Muscle layer of colon (tissue), 2 donors: ENCODE measurements around the gene TRIM65.

Source experiments
- H3K27ac ChIP-seq: one replicate; pipeline ENCODE4 v1.7.0; 2013; ENCODE audit warnings: low read depth, mild to moderate bottlenecking, low read length, moderate library complexity
- H3K27me3 ChIP-seq, 2 donors: one replicate each; pipeline ENCODE4 v1.7.0; 2013; ENCODE audit warnings: low read length in 2 of 2, mild to moderate bottlenecking in 2 of 2; ENCODE audit not compliant: insufficient read depth in 2 of 2, control insufficient read depth in 1 of 2
- H3K36me3 ChIP-seq: one replicate; pipeline ENCODE4 v1.7.0; 2013; ENCODE audit warnings: mild to moderate bottlenecking, low read length; ENCODE audit not compliant: insufficient read depth
- H3K4me1 ChIP-seq: one replicate; pipeline ENCODE4 v1.7.0; 2013; ENCODE audit warnings: mild to moderate bottlenecking, low read length; ENCODE audit not compliant: insufficient read depth
- H3K4me3 ChIP-seq, 2 donors: one replicate each; pipeline ENCODE4 v1.7.0; 2013; ENCODE audit warnings: low read length in 2 of 2, low read depth in 1 of 2, mild to moderate bottlenecking in 1 of 2, moderate library complexity in 1 of 2
- H3K9ac ChIP-seq: one replicate; pipeline ENCODE4 v1.7.0; 2013; ENCODE audit warnings: low read length
- H3K9me3 ChIP-seq: one replicate; pipeline ENCODE4 v1.7.0; 2013; ENCODE audit warnings: mild to moderate bottlenecking, low read length
- donor health status: abdominal sarcoma.
- donor health status: Adenocarcinoma of cecum.

TRIM65 gene, protein sequence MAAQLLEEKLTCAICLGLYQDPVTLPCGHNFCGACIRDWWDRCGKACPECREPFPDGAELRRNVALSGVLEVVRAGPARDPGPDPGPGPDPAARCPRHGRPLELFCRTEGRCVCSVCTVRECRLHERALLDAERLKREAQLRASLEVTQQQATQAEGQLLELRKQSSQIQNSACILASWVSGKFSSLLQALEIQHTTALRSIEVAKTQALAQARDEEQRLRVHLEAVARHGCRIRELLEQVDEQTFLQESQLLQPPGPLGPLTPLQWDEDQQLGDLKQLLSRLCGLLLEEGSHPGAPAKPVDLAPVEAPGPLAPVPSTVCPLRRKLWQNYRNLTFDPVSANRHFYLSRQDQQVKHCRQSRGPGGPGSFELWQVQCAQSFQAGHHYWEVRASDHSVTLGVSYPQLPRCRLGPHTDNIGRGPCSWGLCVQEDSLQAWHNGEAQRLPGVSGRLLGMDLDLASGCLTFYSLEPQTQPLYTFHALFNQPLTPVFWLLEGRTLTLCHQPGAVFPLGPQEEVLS

GRCh38 chr17:75896415-75897159 lies at the start of gene TRIM65:
Gene TRIM65 (minus strand): TSS chr17:75896951. CDS start chr17:75896937, 14 bp downstream.
- Histone ChIP-seq H3K36me3 (peaks cover 35% of the 10 kb centered on the region), H3K9me3 (no peaks in the 10 kb centered on the region), H3K4me3 (peak within 1 kb of the TSS; percentile 68 to 81), H3K27ac (peak within 1 kb of the TSS; percentile 88), H3K27me3 (no peaks in the 10 kb centered on the region), H3K4me1 (peaks cover 31% of the 10 kb centered on the region), H3K9ac (peak within 1 kb of the TSS; percentile 51)

DNA sequence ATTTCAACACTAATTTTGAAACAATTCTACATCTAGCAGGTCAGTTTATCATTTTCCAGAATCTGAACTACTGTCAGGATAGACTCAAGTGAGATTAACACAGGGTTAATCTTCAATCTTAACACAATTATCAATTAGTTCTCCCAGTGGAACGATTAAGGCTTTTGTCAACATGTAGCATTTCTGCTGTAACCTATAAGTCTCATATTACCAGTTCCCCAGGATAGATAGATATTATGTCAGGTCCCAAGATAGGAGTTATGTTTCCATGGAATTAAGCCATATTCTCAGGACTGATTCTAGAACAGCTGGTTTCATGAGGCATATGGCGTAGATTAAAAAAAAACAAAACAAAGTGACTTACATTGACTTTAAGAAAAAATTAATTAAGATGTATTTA lies 48.5 kb upstream of the TRIM65 start:
- Histone ChIP-seq H3K27ac (no peak overlapping the region), H3K9me3 (no peaks in the 10 kb centered on the region), H3K4me1 (peaks cover 3% of the 10 kb centered on the region), H3K4me3 (no peak overlapping the region), H3K27me3 (no peaks in the 10 kb centered on the region), H3K9ac (no peak overlapping the region), H3K36me3 (peaks cover 28% of the 10 kb centered on the region)

DNA sequence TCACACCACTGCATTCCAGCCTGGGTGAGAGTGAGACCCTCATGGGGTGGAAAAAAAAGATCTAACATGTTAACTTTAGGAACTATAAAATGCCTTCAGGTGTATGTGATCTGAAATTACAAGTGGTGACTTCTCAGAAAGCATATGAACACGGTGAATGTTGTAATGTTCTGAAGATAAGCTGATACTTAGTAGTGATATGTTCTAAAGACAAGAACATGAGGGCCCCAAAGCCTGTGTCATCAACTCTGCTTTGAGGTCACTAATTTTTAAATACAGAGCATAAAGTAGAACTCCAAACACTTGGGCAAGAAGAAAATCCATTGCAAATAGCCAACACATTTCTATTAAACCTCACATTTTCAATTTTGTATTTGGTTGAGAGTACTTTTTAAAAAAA lies 46.7 kb upstream of the TRIM65 start:
- no peak overlapping the region for H3K27ac ChIP-seq
- peaks cover 17% of the 10 kb centered on the region for H3K36me3 ChIP-seq
- no peak overlapping the region for H3K9ac ChIP-seq
- no peaks in the 10 kb centered on the region for H3K27me3 ChIP-seq
- no peaks in the 10 kb centered on the region for H3K9me3 ChIP-seq
- no peak overlapping the region for H3K4me3 ChIP-seq
- peaks cover 6% of the 10 kb centered on the region for H3K4me1 ChIP-seq

GRCh38 chr17:75942473-75942872 lies 45.7 kb upstream of the TRIM65 start:
- Histone ChIP-seq H3K9me3 (no peaks in the 10 kb centered on the region), H3K9ac (no peak overlapping the region), H3K4me3 (no peak overlapping the region), H3K4me1 (peaks cover 6% of the 10 kb centered on the region), H3K27me3 (no peaks in the 10 kb centered on the region), H3K36me3 (peaks cover 10% of the 10 kb centered on the region), H3K27ac (no peak overlapping the region)

DNA sequence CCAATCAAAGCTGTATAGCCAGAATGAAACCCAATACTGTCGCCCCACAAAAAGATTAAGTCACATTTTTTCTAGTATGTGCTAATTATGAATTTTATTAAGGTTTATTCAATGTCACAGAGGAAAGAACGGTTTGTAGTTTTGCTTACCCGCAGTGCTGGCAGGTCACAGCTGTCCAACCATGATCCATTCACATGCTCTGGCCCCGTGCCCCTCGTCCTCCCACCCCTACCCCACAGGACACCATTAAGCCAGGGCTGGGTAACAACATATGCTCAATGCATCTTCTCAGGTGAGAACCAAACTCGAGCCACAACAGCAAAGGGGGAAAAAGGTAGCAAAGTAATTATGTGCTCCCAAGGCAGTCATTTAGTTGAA lies 44.7 kb upstream of the TRIM65 start:
- Histone ChIP-seq H3K9me3 (no peaks in the 10 kb centered on the region), H3K4me3 (peak overlapping the region in 1 of 2 donors; percentile 38), H3K27me3 (no peaks in the 10 kb centered on the region), H3K36me3 (peaks cover 8% of the 10 kb centered on the region), H3K27ac (peak overlapping the region; percentile 53), H3K9ac (no peak overlapping the region), H3K4me1 (peaks cover 6% of the 10 kb centered on the region)

DNA sequence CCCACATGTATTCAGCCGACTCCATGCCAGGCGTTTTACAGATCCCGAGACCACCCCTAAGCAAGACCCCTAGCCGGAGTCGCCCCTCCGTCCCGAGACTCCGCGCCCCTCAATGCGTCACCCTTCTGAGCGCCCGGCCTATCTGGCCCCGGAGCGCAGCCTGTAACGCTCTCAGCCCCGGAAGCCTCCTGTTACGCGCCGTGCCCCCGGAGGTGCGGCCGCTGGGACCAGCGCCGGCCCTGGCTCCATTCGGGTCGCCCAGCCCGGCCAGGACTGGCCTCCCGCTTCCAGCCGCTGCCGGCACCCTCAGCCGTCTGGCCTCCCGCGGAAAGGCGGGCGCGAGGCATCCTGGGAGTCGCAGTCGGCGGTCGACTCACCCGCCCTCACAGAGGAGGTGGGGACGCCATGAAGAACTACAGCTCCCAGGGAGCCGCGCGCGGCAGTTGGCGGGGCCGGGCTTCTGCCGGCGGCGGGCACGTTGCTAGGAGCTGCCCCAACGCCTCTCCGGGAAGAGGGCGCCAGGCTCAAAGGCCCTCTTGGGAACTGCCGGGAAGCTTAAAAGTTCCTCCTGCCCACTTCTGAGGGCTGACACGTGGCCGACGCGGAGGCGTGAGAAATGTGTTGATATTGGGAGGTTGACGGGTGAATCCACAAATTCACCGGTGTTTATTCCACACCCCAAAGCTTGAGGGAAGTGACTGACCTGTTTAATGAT lies 44.1 kb upstream of the TRIM65 start, which contains the start of gene FBF1:
TSS of gene FBF1 (minus strand) at position 316 of the 715 bp plus-strand sequence. CDS start 2,893 bp downstream, outside the sequence.
- Histone ChIP-seq H3K4me1 (peaks cover 6% of the 10 kb centered on the region), H3K9me3 (no peaks in the 10 kb centered on the region), H3K27me3 (no peaks in the 10 kb centered on the region), H3K4me3 (peak within 1 kb of the TSS; percentile 68 to 90), H3K27ac (peak within 1 kb of the TSS; percentile 53), H3K36me3 (peaks cover 4% of the 10 kb centered on the region), H3K9ac (peak within 1 kb of the TSS; percentile 65)

- no peak overlapping the region for H3K4me3 ChIP-seq
- H3K27me3 ChIP-seq, result no peaks in the 10 kb centered on the region
- H3K4me1 ChIP-seq, result peaks cover 6% of the 10 kb centered on the region
- H3K36me3 ChIP-seq, result no peaks in the 10 kb centered on the region
- no peak overlapping the region for H3K9ac ChIP-seq
- H3K9me3 ChIP-seq, result no peaks in the 10 kb centered on the region
- no peak overlapping the region for H3K27ac ChIP-seq
Measured at GRCh38 chr17:75937652-75938051, 40.9 kb upstream of the TRIM65 start.

GRCh38 chr17:75933808-75934207 lies 37.1 kb upstream of the TRIM65 start:
- H3K9ac ChIP-seq, result no peak overlapping the region
- no peaks in the 10 kb centered on the region for H3K27me3 ChIP-seq
- H3K4me3 ChIP-seq, result no peak overlapping the region
- no peaks in the 10 kb centered on the region for H3K9me3 ChIP-seq
- H3K4me1 ChIP-seq, result no peaks in the 10 kb centered on the region
- no peak overlapping the region for H3K27ac ChIP-seq
- H3K36me3 ChIP-seq, result no peaks in the 10 kb centered on the region

- Histone ChIP-seq H3K9me3 (no peaks in the 10 kb centered on the region), H3K27ac (no peak overlapping the region), H3K4me3 (no peak overlapping the region), H3K4me1 (no peaks in the 10 kb centered on the region), H3K27me3 (no peaks in the 10 kb centered on the region), H3K9ac (no peak overlapping the region), H3K36me3 (no peaks in the 10 kb centered on the region)
Measured at GRCh38 chr17:75932852-75933251, 36.1 kb upstream of the TRIM65 start.

DNA sequence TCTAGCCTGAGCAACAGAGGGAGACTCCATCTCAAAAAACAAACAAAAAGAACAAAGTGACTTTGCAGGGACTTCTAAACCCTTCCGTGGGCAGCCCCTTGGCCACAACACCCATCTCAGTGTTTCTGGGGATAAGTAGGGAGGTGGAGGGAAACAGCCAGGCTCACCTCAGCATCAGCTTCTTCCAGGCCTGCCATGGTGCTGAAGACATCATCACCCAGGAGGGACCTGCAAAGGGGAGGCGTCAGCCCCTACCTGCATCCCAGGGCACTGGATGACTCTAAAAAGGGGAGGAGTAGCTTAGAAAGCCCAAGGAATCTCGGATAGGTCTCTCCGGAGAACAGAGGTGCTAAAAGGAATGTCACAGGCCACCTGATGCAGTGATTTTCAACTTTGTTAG lies 34.3 kb upstream of the TRIM65 start:
- H3K36me3 ChIP-seq, result no peaks in the 10 kb centered on the region
- H3K4me3 ChIP-seq, result no peak overlapping the region
- no peaks in the 10 kb centered on the region for H3K27me3 ChIP-seq
- no peaks in the 10 kb centered on the region for H3K9me3 ChIP-seq
- no peak overlapping the region for H3K9ac ChIP-seq
- no peak overlapping the region for H3K27ac ChIP-seq
- no peaks in the 10 kb centered on the region for H3K4me1 ChIP-seq

DNA sequence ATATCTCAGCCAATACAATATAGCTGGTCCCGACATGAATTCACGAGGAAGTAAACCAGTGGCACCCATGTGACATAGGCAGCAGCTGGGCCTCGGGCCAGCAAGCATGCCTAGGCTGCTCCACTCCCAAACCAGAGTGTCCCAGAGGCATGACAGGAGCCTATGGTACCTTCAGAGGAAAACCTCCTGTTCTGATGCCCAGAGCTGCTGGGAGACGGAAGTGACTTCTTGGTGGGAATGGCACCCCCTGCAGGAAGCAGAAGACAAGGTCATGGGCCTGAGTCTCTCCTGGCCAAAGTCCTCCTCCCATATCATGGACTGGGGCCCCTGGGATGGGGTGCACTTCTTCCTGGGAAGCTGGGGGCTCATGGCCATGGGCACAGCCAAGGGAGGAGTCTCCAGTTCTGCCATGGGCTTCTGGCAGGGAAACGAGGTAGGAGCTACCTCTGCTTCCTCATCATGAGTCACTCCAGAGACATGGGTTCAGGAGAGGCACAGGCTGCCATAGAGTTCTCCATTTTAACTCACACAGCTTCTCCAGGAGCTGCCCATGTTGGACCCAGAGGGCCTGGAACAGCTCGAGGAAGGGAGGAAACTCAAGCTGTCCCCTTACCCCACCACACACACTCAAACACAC lies 30.7 kb upstream of the TRIM65 start:
- H3K27ac ChIP-seq, result no peak overlapping the region
- no peaks in the 10 kb centered on the region for H3K27me3 ChIP-seq
- no peak overlapping the region for H3K4me3 ChIP-seq
- no peaks in the 10 kb centered on the region for H3K4me1 ChIP-seq
- no peak overlapping the region for H3K9ac ChIP-seq
- H3K36me3 ChIP-seq, result no peaks in the 10 kb centered on the region
- H3K9me3 ChIP-seq, result no peaks in the 10 kb centered on the region
